HepG2 (cell line): ENCODE results near the gene ADAM15. TPM values are rescaled to one million over a fixed set of nuclear protein-coding genes. Genes with fewer than 3 reads are reported as not detected.

ENCODE experiments used
- ATM ChIP-seq: fragments of 450-650 bp; IDR thresholded peaks from 2 replicates; pipeline ENCODE4 v1.7.1; 2017; ENCODE audit warnings: mild to moderate bottlenecking, borderline replicate concordance
- BRD4 ChIP-seq: sonication (generic); formaldehyde crosslinking; IDR thresholded peaks from 2 replicates; pipeline ENCODE4 v1.4.0; 2020; ENCODE audit warnings: missing genetic modification reagents
- CCDC6 ChIP-seq: sonication (generic); formaldehyde crosslinking; IDR thresholded peaks from 2 replicates; pipeline ENCODE4 v1.8.1; 2022; ENCODE audit warnings: mild to moderate bottlenecking, missing genetic modification reagents, moderate library complexity
- JDP2 ChIP-seq: sonication (generic); formaldehyde crosslinking; IDR thresholded peaks from 2 replicates; pipeline ENCODE4 v1.8.1; 2022; ENCODE audit warnings: missing genetic modification reagents, borderline replicate concordance
- KDM5B ChIP-seq: sonication (generic); formaldehyde crosslinking; IDR thresholded peaks from 2 replicates; pipeline ENCODE4 v1.4.0; 2020; ENCODE audit warnings: missing genetic modification reagents, mild to moderate bottlenecking, borderline replicate concordance
- LCORL ChIP-seq, 2 experiments: fragments of 450-650 bp in 1 of 2; sonication (generic) in 1 of 2; formaldehyde crosslinking in 1 of 2; IDR thresholded peaks; 2 replicates each; pipeline versions ENCODE4 v1.5.0 to v1.6.1; 2017 to 2020; ENCODE audit warnings: antibody characterized with exemption in 1 of 2, missing genetic modification reagents in 1 of 2
- NRL ChIP-seq: sonication (generic); formaldehyde crosslinking; IDR thresholded peaks from 2 replicates; pipeline ENCODE4 v1.5.0; 2020; ENCODE audit warnings: missing genetic modification reagents, mild to moderate bottlenecking, moderate library complexity, borderline replicate concordance
- POLR2A ChIP-seq, 2 experiments: IDR thresholded peaks; 2 replicates each; pipeline ENCODE4 v1.6.1; 2011; ENCODE audit warnings: low read depth in 2 of 2, low read length in 2 of 2, mild to moderate bottlenecking in 1 of 2, moderate library complexity in 1 of 2; ENCODE audit not compliant: insufficient read depth in 1 of 2
- POLR2G ChIP-seq: fragments of 200-400 bp; formaldehyde crosslinking; IDR thresholded peaks from 2 replicates; pipeline ENCODE4 v1.6.1; 2018; ENCODE audit warnings: mild to moderate bottlenecking, low read depth, low read length, moderate library complexity
- SIN3A ChIP-seq: IDR thresholded peaks from 2 replicates; pipeline ENCODE4 v1.6.1; 2011; ENCODE audit warnings: low read depth, mild to moderate bottlenecking, control low read depth, low read length, borderline replicate concordance
- SRF ChIP-seq: IDR thresholded peaks from 2 replicates; pipeline ENCODE4 v1.6.1; 2011; ENCODE audit warnings: mild to moderate bottlenecking, low read depth, low read length, moderate library complexity
- ZFP36 ChIP-seq: fragments of 150-350 bp; IDR thresholded peaks from 2 replicates; pipeline ENCODE4 v1.6.1; 2018; ENCODE audit warnings: borderline replicate concordance, low read length, low read depth; ENCODE audit not compliant: partially characterized antibody
- ZFX ChIP-seq: sonication (generic); formaldehyde crosslinking; IDR thresholded peaks from 2 replicates; pipeline ENCODE4 v1.4.0; 2020; ENCODE audit warnings: mild to moderate bottlenecking, low read depth, missing genetic modification reagents, moderate library complexity
- ZFY ChIP-seq: sonication (generic); formaldehyde crosslinking; IDR thresholded peaks from 2 replicates; pipeline ENCODE4 v1.4.0; 2020; ENCODE audit warnings: missing genetic modification reagents
- ZNF251 ChIP-seq: sonication (generic); formaldehyde crosslinking; IDR thresholded peaks from 2 replicates; pipeline ENCODE4 v1.9.0; 2021; ENCODE audit warnings: mild to moderate bottlenecking, missing genetic modification reagents
- ZNF572 ChIP-seq: sonication (generic); formaldehyde crosslinking; IDR thresholded peaks from 2 replicates; pipeline ENCODE4 v1.5.1; 2020; ENCODE audit warnings: mild to moderate bottlenecking, missing genetic modification reagents
- ZNF652 ChIP-seq: IDR thresholded peaks from 2 replicates; pipeline ENCODE4 v1.6.1; 2016; ENCODE audit warnings: low read depth, borderline replicate concordance
- polyA plus RNA-seq, 8 experiments: library from polyadenylated mRNA; depleted of rRNA in 3 of 8; stranded (reverse) in 7 of 8; unstranded in 1 of 8; fragments of >200 nt; fragmentation: Illumina TruSeq in 4 of 8; extraction: Trizol in 4 of 8; gene quantifications; 2 replicates each; pipeline versions ENCODE4 v1.2.1 to v1.2.3, GENCODE V29; 2011 to 2016; ENCODE audit warnings: low read depth in 4 of 8, missing spikeins in 1 of 8, mixed read lengths in 1 of 8; ENCODE audit not compliant: insufficient read depth in 1 of 8
- total RNA-seq, 5 experiments: library from RNA; depleted of rRNA; stranded (reverse); fragments of >200 nt; fragmentation: Illumina TruSeq; extraction: Trizol; gene quantifications; 2 replicates each; pipeline ENCODE4 v1.2.3, GENCODE V29; 2016; ENCODE audit warnings: low read depth in 1 of 5
- TF ChIP-seq, protein P1 (sequence below): sonication (generic); formaldehyde crosslinking; IDR thresholded peaks from 2 replicates; pipeline ENCODE4 v1.4.0; 2020; ENCODE audit warnings: missing genetic modification reagents
- TF ChIP-seq, protein P2 (sequence below), 2 experiments: sonication (generic) in 1 of 2; formaldehyde crosslinking in 1 of 2; IDR thresholded peaks; 2 replicates each; pipeline versions ENCODE4 v1.4.0 to v1.6.1; 2016 to 2020; ENCODE audit warnings: borderline replicate concordance in 1 of 2, low read depth in 1 of 2, mild to moderate bottlenecking in 1 of 2, missing genetic modification reagents in 1 of 2
- TF ChIP-seq, protein P3 (sequence below): sonication (generic); formaldehyde crosslinking; IDR thresholded peaks from 2 replicates; pipeline ENCODE4 v1.4.0; 2020; ENCODE audit warnings: missing genetic modification reagents, borderline replicate concordance

The ADAM15 gene
- total and polyA plus RNA-seq, 2 of the 13 experiments (the other 11 are each of a cell fraction or from before 2014, with no cell fraction given), result 17.9 to 25.6 TPM

DNA sequence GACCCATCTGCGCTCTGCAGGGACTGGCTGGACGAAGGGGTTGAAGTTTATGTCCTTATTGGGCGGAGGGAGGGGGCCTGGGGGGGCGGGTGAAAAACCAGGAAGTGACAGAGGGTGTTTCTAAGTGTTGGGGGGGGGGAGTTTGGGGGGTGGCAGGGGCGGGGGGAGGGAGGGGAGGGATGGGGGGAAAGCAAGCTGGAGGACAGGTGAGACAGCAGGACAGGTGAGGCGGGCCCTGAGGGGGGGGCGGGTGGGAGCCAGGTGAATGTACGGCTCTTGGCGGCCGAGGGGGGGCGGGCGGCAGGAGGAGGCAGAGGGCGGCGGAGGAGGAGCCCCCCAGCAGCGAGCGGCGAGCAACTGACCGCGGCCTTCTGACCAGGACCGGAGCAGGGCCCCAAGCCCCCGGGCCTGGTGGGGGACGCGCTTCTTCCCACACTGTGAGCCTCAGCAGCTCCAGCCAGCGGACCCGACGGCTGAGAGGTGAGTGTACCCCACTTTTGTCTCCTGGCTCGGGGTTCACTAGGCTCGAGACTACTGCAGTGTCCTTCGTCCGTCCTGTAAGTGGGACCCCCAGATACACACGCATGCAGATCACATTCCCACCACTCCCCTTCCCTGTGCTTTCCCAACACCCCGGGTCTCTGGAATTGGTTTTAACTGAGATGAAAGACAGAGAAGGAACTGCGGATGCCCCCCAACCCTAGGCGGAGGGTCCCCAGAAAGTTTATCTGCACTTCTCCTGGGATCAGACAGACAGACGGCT, 48.5 kb upstream of the ADAM15 start, which contains the start of gene ZBTB7B (continued):
- TF ChIP-seq, protein P1, sequence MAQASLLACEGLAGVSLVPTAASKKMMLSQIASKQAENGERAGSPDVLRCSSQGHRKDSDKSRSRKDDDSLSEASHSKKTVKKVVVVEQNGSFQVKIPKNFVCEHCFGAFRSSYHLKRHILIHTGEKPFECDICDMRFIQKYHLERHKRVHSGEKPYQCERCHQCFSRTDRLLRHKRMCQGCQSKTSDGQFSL, result peak; percentile 27
- TF ChIP-seq ZFP36, result no peak
- TF ChIP-seq SIN3A, result peak; percentile 43; the same call in 1 of the 2 replicates
- TF ChIP-seq POLR2G, result 0 out of 2 replicates have a peak, but pooled peaks have one; percentile 5
- TF ChIP-seq JDP2, result no peak; the same call in 1 of the 2 replicates
- TF ChIP-seq LCORL (IDR thresholded peaks at IDR 0.05), result no peak
- TF ChIP-seq LCORL (CRISPR knock-in tag; IDR thresholded peaks at IDR 0.05), result 0 out of 2 replicates have a peak, but pooled peaks have one; percentile 0
- 0 out of 2 replicates have a peak, but pooled peaks have one; percentile 38 for TF ChIP-seq KDM5B (CRISPR knock-in tag)
- TF ChIP-seq POLR2A (IDR thresholded peaks at IDR 0.05; ENCODE audit: insufficient read depth in 1 of 2, low read depth in 2 of 2, low read length in 2 of 2), result peak in 1 of 2 experiments; percentile 25; a peak in 1 of 4 replicates
- TF ChIP-seq ZNF572 (CRISPR knock-in tag), result peak; percentile 27; the same call in 1 of the 2 replicates
- TF ChIP-seq ZNF652, result no peak
- peak; percentile 30; the same call in 1 of the 2 replicates for TF ChIP-seq BRD4 (CRISPR knock-in tag)
- TF ChIP-seq, protein P2, sequence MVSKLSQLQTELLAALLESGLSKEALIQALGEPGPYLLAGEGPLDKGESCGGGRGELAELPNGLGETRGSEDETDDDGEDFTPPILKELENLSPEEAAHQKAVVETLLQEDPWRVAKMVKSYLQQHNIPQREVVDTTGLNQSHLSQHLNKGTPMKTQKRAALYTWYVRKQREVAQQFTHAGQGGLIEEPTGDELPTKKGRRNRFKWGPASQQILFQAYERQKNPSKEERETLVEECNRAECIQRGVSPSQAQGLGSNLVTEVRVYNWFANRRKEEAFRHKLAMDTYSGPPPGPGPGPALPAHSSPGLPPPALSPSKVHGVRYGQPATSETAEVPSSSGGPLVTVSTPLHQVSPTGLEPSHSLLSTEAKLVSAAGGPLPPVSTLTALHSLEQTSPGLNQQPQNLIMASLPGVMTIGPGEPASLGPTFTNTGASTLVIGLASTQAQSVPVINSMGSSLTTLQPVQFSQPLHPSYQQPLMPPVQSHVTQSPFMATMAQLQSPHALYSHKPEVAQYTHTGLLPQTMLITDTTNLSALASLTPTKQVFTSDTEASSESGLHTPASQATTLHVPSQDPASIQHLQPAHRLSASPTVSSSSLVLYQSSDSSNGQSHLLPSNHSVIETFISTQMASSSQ (IDR thresholded peaks at IDR 0.05; ENCODE audit: low read depth), result no peak
- TF ChIP-seq, protein P2 (CRISPR knock-in tag; IDR thresholded peaks at IDR 0.05; ENCODE audit: borderline replicate concordance), result 0 out of 2 replicates have a peak, but pooled peaks have one; percentile 6
- no peak for TF ChIP-seq ZNF251 (CRISPR knock-in tag)
- peak; percentile 29; the same call in 1 of the 2 replicates for TF ChIP-seq ZFX
- TF ChIP-seq ATM, result no peak
- 0 out of 2 replicates have a peak, but pooled peaks have one; percentile 18 for TF ChIP-seq SRF
- no peak for TF ChIP-seq NRL (CRISPR knock-in tag)
- TF ChIP-seq, protein P3, sequence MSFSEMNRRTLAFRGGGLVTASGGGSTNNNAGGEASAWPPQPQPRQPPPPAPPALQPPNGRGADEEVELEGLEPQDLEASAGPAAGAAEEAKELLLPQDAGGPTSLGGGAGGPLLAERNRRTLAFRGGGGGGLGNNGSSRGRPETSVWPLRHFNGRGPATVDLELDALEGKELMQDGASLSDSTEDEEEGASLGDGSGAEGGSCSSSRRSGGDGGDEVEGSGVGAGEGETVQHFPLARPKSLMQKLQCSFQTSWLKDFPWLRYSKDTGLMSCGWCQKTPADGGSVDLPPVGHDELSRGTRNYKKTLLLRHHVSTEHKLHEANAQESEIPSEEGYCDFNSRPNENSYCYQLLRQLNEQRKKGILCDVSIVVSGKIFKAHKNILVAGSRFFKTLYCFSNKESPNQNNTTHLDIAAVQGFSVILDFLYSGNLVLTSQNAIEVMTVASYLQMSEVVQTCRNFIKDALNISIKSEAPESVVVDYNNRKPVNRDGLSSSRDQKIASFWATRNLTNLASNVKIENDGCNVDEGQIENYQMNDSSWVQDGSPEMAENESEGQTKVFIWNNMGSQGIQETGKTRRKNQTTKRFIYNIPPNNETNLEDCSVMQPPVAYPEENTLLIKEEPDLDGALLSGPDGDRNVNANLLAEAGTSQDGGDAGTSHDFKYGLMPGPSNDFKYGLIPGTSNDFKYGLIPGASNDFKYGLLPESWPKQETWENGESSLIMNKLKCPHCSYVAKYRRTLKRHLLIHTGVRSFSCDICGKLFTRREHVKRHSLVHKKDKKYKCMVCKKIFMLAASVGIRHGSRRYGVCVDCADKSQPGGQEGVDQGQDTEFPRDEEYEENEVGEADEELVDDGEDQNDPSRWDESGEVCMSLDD (CRISPR knock-in tag), result peak; percentile 78; the same call in 1 of the 2 replicates
- no peak for TF ChIP-seq CCDC6
- TF ChIP-seq ZFY, result peak; percentile 64
